ENCODE data around the gene MNX1. TPM values are rescaled to one million over a fixed set of nuclear protein-coding genes. Genes with fewer than 3 reads are reported as not detected.

MNX1 gene
- total RNA-seq, 1 donor from 2014 or later: not detected

- Histone ChIP-seq H3K9me3 (replicated peaks) (peaks cover 4% of the 10 kb centered on the region), H3K4me3 (peak overlapping the region; percentile 22), H3K27ac (replicated peaks) (no peak overlapping the region), H3K36me3 (no peaks in the 10 kb centered on the region), H3K27me3 (ENCODE audit: low read depth) (peaks cover 100% of the 10 kb centered on the region), H3K4me1 (peaks cover 58% of the 10 kb centered on the region)
- no peak for TF ChIP-seq CTCF (IDR thresholded peaks at IDR 0.05; ENCODE audit: borderline replicate concordance)
- no peak for DNase-seq
- intact Hi-C loops (cut with micrococcal nuclease): no loop called here
These were observed 8.3 kb downstream of the MNX1 start for GRCh38 chr7:157001920-157002818.

GRCh38 chr7:157000741-157001653 is 9.5 kb downstream of the MNX1 start:
- no peak for DNase-seq
- Histone ChIP-seq H3K27ac (replicated peaks) (no peak overlapping the region), H3K9me3 (replicated peaks) (peaks cover 8% of the 10 kb centered on the region), H3K4me1 (peaks cover 58% of the 10 kb centered on the region), H3K36me3 (no peaks in the 10 kb centered on the region), H3K27me3 (ENCODE audit: low read depth) (peaks cover 100% of the 10 kb centered on the region), H3K4me3 (peak overlapping the region; percentile 62)
- TF ChIP-seq CTCF (IDR thresholded peaks at IDR 0.05; ENCODE audit: borderline replicate concordance): no peak
- intact Hi-C loops (cut with micrococcal nuclease): no loop called here

- Histone ChIP-seq H3K4me3 (peak overlapping the region; percentile 62), H3K36me3 (no peaks in the 10 kb centered on the region), H3K27ac (replicated peaks) (no peak overlapping the region), H3K27me3 (ENCODE audit: low read depth) (peaks cover 100% of the 10 kb centered on the region), H3K9me3 (replicated peaks) (peaks cover 8% of the 10 kb centered on the region), H3K4me1 (peaks cover 49% of the 10 kb centered on the region)
- intact Hi-C loops (cut with micrococcal nuclease): no loop called here
- DNase-seq: no peak
- no peak for TF ChIP-seq CTCF (IDR thresholded peaks at IDR 0.05; ENCODE audit: borderline replicate concordance)
These were observed 10.3 kb downstream of the MNX1 start for GRCh38 chr7:156999958-157000726.

- no peak for TF ChIP-seq CTCF (IDR thresholded peaks at IDR 0.05; ENCODE audit: borderline replicate concordance)
- Histone ChIP-seq H3K27me3 (ENCODE audit: low read depth) (peaks cover 100% of the 10 kb centered on the region), H3K36me3 (no peaks in the 10 kb centered on the region), H3K9me3 (replicated peaks) (peaks cover 8% of the 10 kb centered on the region), H3K4me3 (peak overlapping the region; percentile 62), H3K4me1 (peaks cover 41% of the 10 kb centered on the region), H3K27ac (replicated peaks) (no peak overlapping the region)
- intact Hi-C loops (cut with micrococcal nuclease): no loop called here
- DNase-seq: no peak
These were observed 11.2 kb downstream of the MNX1 start for GRCh38 chr7:156998988-156999957.
